Vagina (tissue), 2 donors: ENCODE data around the gene PCBD2.

Experiments used
- POLR2A ChIP-seq, 2 donors: fragments of 450-650 bp; IDR thresholded peaks; one replicate each; pipeline ENCODE4 v1.6.1; 2017; ENCODE audit warnings: antibody characterized with exemption in 2 of 2, mild to moderate bottlenecking in 2 of 2, moderate library complexity in 2 of 2
- POLR2AphosphoS5 ChIP-seq, 2 donors: sonication (generic); formaldehyde crosslinking; IDR thresholded peaks; one replicate each; pipeline ENCODE4 v1.9.0; 2017; ENCODE audit warnings: antibody characterized with exemption in 2 of 2, mild to moderate bottlenecking in 2 of 2, low read depth in 1 of 2; ENCODE audit not compliant: insufficient read depth in 1 of 2
- TF ChIP-seq, protein P1 (sequence below), 3 experiments: fragments of 450-650 bp in 2 of 3; fragments of 200-600 bp in 1 of 3; sonication (generic) in 1 of 3; IDR thresholded peaks; one replicate each; pipeline ENCODE4 v1.5.1; 2017 to 2019; ENCODE audit warnings: antibody characterized with exemption in 3 of 3, mild to moderate bottlenecking in 2 of 3, moderate library complexity in 2 of 3

DNA sequence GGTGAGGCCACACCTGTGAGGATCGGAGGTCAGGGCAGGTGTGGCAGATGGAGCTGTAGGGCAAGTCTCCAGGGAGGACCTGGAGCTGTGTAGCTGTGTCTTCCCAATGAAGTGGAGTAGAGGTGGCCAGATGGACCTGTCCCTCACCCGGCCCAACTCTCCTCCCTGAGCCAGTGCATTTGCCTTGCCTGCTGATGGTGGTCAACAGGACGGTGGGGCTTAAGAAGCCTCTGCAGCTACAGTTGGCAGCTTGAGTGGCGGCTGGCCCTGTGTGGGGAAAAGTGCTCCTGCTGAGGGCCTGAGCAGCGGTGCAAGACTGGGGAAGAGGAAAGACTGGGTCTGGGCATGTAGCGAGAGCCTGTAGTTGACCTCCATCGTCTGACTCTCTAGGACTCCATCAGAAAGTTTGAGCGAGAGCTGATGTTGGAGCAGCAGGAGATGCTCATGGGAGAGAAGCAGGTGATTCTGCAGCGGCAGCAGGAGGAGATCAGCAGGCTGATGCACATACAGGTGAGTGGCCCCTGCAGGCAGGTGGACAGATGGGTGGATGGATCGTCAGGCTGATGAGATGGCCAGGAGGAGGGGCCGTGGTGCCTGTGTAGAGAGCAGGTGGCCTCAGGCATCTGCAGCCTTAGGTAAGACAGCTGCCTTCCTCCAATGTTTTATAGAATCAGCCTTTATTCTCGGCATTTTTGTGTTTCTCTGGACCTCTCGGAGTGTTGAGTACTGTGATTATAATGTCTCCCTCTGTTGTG, 104.2 kb downstream of the PCBD2 start:
- TF ChIP-seq, protein P1, sequence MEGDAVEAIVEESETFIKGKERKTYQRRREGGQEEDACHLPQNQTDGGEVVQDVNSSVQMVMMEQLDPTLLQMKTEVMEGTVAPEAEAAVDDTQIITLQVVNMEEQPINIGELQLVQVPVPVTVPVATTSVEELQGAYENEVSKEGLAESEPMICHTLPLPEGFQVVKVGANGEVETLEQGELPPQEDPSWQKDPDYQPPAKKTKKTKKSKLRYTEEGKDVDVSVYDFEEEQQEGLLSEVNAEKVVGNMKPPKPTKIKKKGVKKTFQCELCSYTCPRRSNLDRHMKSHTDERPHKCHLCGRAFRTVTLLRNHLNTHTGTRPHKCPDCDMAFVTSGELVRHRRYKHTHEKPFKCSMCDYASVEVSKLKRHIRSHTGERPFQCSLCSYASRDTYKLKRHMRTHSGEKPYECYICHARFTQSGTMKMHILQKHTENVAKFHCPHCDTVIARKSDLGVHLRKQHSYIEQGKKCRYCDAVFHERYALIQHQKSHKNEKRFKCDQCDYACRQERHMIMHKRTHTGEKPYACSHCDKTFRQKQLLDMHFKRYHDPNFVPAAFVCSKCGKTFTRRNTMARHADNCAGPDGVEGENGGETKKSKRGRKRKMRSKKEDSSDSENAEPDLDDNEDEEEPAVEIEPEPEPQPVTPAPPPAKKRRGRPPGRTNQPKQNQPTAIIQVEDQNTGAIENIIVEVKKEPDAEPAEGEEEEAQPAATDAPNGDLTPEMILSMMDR (IDR thresholded peaks at IDR 0.05), result no peak
- no peak for TF ChIP-seq POLR2AphosphoS5 (IDR thresholded peaks at IDR 0.05; ENCODE audit: insufficient read depth in 1 of 2, low read depth in 1 of 2)
- TF ChIP-seq POLR2A (IDR thresholded peaks at IDR 0.05), result no peak
